Liver (tissue), 9 donors: ENCODE measurements around the gene FYCO1. TPM values are rescaled to one million over a fixed set of nuclear protein-coding genes. Genes with fewer than 3 reads are reported as not detected.
"Not testable (repeated sequence)": the region's sequence is repeated elsewhere in the genome, so short reads cannot be mapped to it uniquely, and the experiment has no call there.

ENCODE experiments used
- DNase-seq: peaks from one replicate; pipeline ENCODE4 v3.0.0-alpha.2; 2017; ENCODE audit warnings: low spot score
- H3K27ac ChIP-seq, 2 donors: one replicate each; pipeline ENCODE4 v1.7.0; 2013; ENCODE audit warnings: inconsistent platforms in 2 of 2, low read length in 2 of 2, control low read depth in 1 of 2, low read depth in 1 of 2, mild to moderate bottlenecking in 1 of 2
- H3K27me3 ChIP-seq, 4 donors: one replicate each; pipeline versions ENCODE4 v1.6.1 to v1.7.0; 2013; ENCODE audit warnings: low read length in 3 of 4, inconsistent platforms in 1 of 4, mild to moderate bottlenecking in 1 of 4, moderate library complexity in 1 of 4; ENCODE audit not compliant: control insufficient read depth in 4 of 4, insufficient read depth in 4 of 4
- H3K36me3 ChIP-seq, 4 donors: one replicate each; pipeline versions ENCODE4 v1.6.1 to v1.7.0; 2013; ENCODE audit warnings: low read length in 3 of 4, mild to moderate bottlenecking in 3 of 4, low read depth in 1 of 4, moderate library complexity in 1 of 4; ENCODE audit not compliant: control insufficient read depth in 4 of 4, insufficient read depth in 3 of 4
- H3K4me1 ChIP-seq, 4 donors: one replicate each; pipeline versions ENCODE4 v1.6.1 to v1.7.0; 2013; ENCODE audit warnings: low read length in 3 of 4, mild to moderate bottlenecking in 3 of 4, moderate library complexity in 1 of 4; ENCODE audit not compliant: control insufficient read depth in 4 of 4, insufficient read depth in 4 of 4
- H3K4me3 ChIP-seq, 3 donors: one replicate each; pipeline versions ENCODE4 v1.6.1 to v1.7.0; 2013; ENCODE audit warnings: low read length in 3 of 3, control low read depth in 1 of 3, low read depth in 1 of 3, mild to moderate bottlenecking in 1 of 3
- H3K9ac ChIP-seq, 2 donors: one replicate each; pipeline ENCODE4 v1.7.0; 2013; ENCODE audit warnings: low read length in 2 of 2, mild to moderate bottlenecking in 2 of 2, moderate library complexity in 2 of 2, control low read depth in 1 of 2, low read depth in 1 of 2
- H3K9me3 ChIP-seq, 4 donors: one replicate each; pipeline versions ENCODE4 v1.6.1 to v1.7.0; 2013; ENCODE audit warnings: low read length in 3 of 4; ENCODE audit not compliant: control insufficient read depth in 4 of 4
- ATF3 ChIP-seq: IDR thresholded peaks from 2 replicates; pipeline ENCODE4 v1.6.1; 2016; ENCODE audit warnings: antibody characterized with exemption
- CTCF ChIP-seq: fragments of 150-350 bp; IDR thresholded peaks from 2 replicates; pipeline ENCODE4 v1.5.1; 2017; ENCODE audit warnings: improper control_type of control experiment, low read depth, low read length; ENCODE audit not compliant: missing input control
- EGR1 ChIP-seq, 2 donors: IDR thresholded peaks; 2 replicates each; pipeline ENCODE4 v1.6.1; 2016 to 2018; ENCODE audit warnings: antibody characterized with exemption in 2 of 2, low read depth in 2 of 2
- FOXA1 ChIP-seq: IDR thresholded peaks from 2 replicates; pipeline ENCODE4 v1.6.1; 2016; ENCODE audit warnings: antibody characterized with exemption
- FOXA2 ChIP-seq: IDR thresholded peaks from 2 replicates; pipeline ENCODE4 v1.6.1; 2016; ENCODE audit warnings: antibody characterized with exemption
- GABPA ChIP-seq, 2 donors: IDR thresholded peaks in 1 of 2; conservative IDR thresholded peaks in 1 of 2; 2 replicates each; pipeline ENCODE4 v1.6.1; 2016; ENCODE audit warnings: antibody characterized with exemption in 2 of 2, mild to moderate bottlenecking in 1 of 2, moderate library complexity in 1 of 2
- HNF4A ChIP-seq, 2 donors: conservative IDR thresholded peaks; 2 replicates each; pipeline ENCODE4 v1.6.1; 2016; ENCODE audit warnings: antibody characterized with exemption in 2 of 2, mild to moderate bottlenecking in 2 of 2
- HNF4G ChIP-seq: IDR thresholded peaks from 2 replicates; pipeline ENCODE4 v1.6.1; 2016; ENCODE audit warnings: antibody characterized with exemption
- MAX ChIP-seq: IDR thresholded peaks from 2 replicates; pipeline ENCODE4 v1.6.1; 2016; ENCODE audit warnings: antibody characterized with exemption
- NR2F2 ChIP-seq: IDR thresholded peaks from 2 replicates; pipeline ENCODE4 v1.6.1; 2016; ENCODE audit warnings: antibody characterized with exemption
- RAD21 ChIP-seq, 2 donors: IDR thresholded peaks; 2 replicates each; pipeline ENCODE4 v1.6.1; 2016; ENCODE audit warnings: antibody characterized with exemption in 2 of 2, mild to moderate bottlenecking in 2 of 2
- REST ChIP-seq: IDR thresholded peaks from 2 replicates; pipeline ENCODE4 v1.6.1; 2016; ENCODE audit warnings: antibody characterized with exemption, mild to moderate bottlenecking
- RXRA ChIP-seq, 2 donors: IDR thresholded peaks; 2 replicates each; pipeline ENCODE4 v1.6.1; 2017 to 2018; ENCODE audit warnings: antibody characterized with exemption in 2 of 2, mild to moderate bottlenecking in 1 of 2
- SP1 ChIP-seq: IDR thresholded peaks from 2 replicates; pipeline ENCODE4 v1.6.1; 2018; ENCODE audit warnings: antibody characterized with exemption, mild to moderate bottlenecking
- TAF1 ChIP-seq: conservative IDR thresholded peaks from 2 replicates; pipeline ENCODE4 v1.6.1; 2016; ENCODE audit warnings: antibody characterized with exemption, mild to moderate bottlenecking
- YY1 ChIP-seq: IDR thresholded peaks from 2 replicates; pipeline ENCODE4 v1.6.1; 2016; ENCODE audit warnings: antibody characterized with exemption, mild to moderate bottlenecking
- ZBTB33 ChIP-seq: IDR thresholded peaks from 2 replicates; pipeline ENCODE4 v1.6.1; 2016; ENCODE audit warnings: antibody characterized with exemption
- WGBS: extraction: QIAGEN DNeasy Blood & Tissue Kit; methylation state at CpG from one replicate; pipeline ENCODE4 v1.1.7; 2013; 5-methylcytosine and 5-hydroxymethylcytosine counted together
- polyA plus RNA-seq, 2 donors: library from polyadenylated mRNA; stranded (reverse) in 1 of 2; unstranded in 1 of 2; fragments of 200-250 nt in 1 of 2; fragments of >200 nt in 1 of 2; fragmentation: Nextera tagmentation in 1 of 2; extraction: Ambion mirVana in 1 of 2; gene quantifications; one replicate each; pipeline versions ENCODE4 v1.2.1 to v1.2.3, GENCODE V29; 2013 to 2015
- total RNA-seq, 2 donors: library from RNA; depleted of rRNA; stranded (reverse); fragments of >200 nt; gene quantifications; one replicate each; pipeline ENCODE4 v1.2.3, GENCODE V29; 2014
- donor health status: healthy.
- donor health status: healthy.
- donor health status: healthy.
- donor health status: healthy.
- donor health status: healthy.

The FYCO1 gene
- total and polyA plus RNA-seq, 4 donors: 3.0 to 17.1 (median 10.2) TPM

GRCh38 chr3:45997942-45998341 is 2.3 kb upstream of the FYCO1 start:
- no peak overlapping the region for H3K9ac ChIP-seq
- H3K36me3 ChIP-seq: no peaks in the 10 kb centered on the region
- 88% methylated on average over 2 of the region's 2 CpGs for WGBS
- H3K4me1 ChIP-seq: peaks cover 6 to 20% (median 10%) of the 10 kb centered on the region in 4 donors
- H3K9me3 ChIP-seq: no peaks in the 10 kb centered on the region
- H3K27ac ChIP-seq: no peak overlapping the region
- H3K4me3 ChIP-seq: no peak overlapping the region
- TF ChIP-seq GABPA (IDR thresholded peaks at IDR 0.05 in 1 of 2, conservative IDR thresholded peaks at IDR 0.05 in 1 of 2): no peak
- TF ChIP-seq ATF3: no peak
- no peak for TF ChIP-seq ZBTB33
- TF ChIP-seq HNF4A (conservative IDR thresholded peaks at IDR 0.05): no peak
- TF ChIP-seq FOXA2: no peak
- TF ChIP-seq FOXA1: no peak
- no peak for TF ChIP-seq NR2F2
- no peak for TF ChIP-seq SP1
- no peak for DNase-seq
- no peaks in the 10 kb centered on the region for H3K27me3 ChIP-seq

GRCh38 chr3:45997499-45997898 is 1.9 kb upstream of the FYCO1 start:
- not testable (repeated sequence) for H3K27ac ChIP-seq, H3K4me3 ChIP-seq, H3K36me3 ChIP-seq, H3K27me3 ChIP-seq, H3K9ac ChIP-seq, H3K9me3 ChIP-seq, DNase-seq
- WGBS: 95% methylated on average over 19 of the region's 19 CpGs
- H3K4me1 ChIP-seq: peaks cover 10 to 25% (median 14%) of the 10 kb centered on the region in 4 donors

GRCh38 chr3:45994419-45995235 is 997 bp downstream of the FYCO1 start:
- H3K4me3 ChIP-seq: peak overlapping the region; percentile 83 to 90 (median 86)
- H3K9me3 ChIP-seq: no peaks in the 10 kb centered on the region
- peaks cover 13 to 40% (median 22%) of the 10 kb centered on the region in 4 donors for H3K4me1 ChIP-seq
- H3K27me3 ChIP-seq: no peaks in the 10 kb centered on the region
- peak overlapping the region; percentile 93 to 98 for H3K27ac ChIP-seq
- WGBS: 8% methylated on average over 16 of the region's 16 CpGs
- DNase-seq: no peak
- peak overlapping the region; percentile 93 to 96 for H3K9ac ChIP-seq
- H3K36me3 ChIP-seq: no peaks in the 10 kb centered on the region
- no peak for TF ChIP-seq RAD21 (IDR thresholded peaks at IDR 0.05)
- TF ChIP-seq CTCF: no peak
- no peak for TF ChIP-seq YY1
- TF ChIP-seq HNF4G: no peak
- no peak for TF ChIP-seq ZBTB33
- TF ChIP-seq REST: no peak
- TF ChIP-seq TAF1: no peak
- no peak for TF ChIP-seq EGR1 (IDR thresholded peaks at IDR 0.05; ENCODE audit: low read depth in 2 of 2)
- no peak for TF ChIP-seq MAX
- TF ChIP-seq NR2F2: no peak
- no peak for TF ChIP-seq RXRA (IDR thresholded peaks at IDR 0.05)
- TF ChIP-seq ATF3: no peak
- TF ChIP-seq FOXA2: no peak
